Stimulated activated CD4-positive, alpha-beta T cell treated with anti-CD3 and anti-CD28 coated beads, Interleukin-2, amount 100 ng/mL, for 24 hours (primary cell): ENCODE results near the gene STEAP3.

Source experiments
- DNase-seq, 2 donors: peaks; one replicate each; pipeline ENCODE4 v3.0.0-alpha.2; 2020

Gene STEAP3

GRCh38 chr2:119201815-119202214 lies 21.8 kb upstream of the STEAP3 start:
- DNase-seq = no peak

GRCh38 chr2:119202610-119203310 lies 20.9 kb upstream of the STEAP3 start:
- no peak for DNase-seq

DNA sequence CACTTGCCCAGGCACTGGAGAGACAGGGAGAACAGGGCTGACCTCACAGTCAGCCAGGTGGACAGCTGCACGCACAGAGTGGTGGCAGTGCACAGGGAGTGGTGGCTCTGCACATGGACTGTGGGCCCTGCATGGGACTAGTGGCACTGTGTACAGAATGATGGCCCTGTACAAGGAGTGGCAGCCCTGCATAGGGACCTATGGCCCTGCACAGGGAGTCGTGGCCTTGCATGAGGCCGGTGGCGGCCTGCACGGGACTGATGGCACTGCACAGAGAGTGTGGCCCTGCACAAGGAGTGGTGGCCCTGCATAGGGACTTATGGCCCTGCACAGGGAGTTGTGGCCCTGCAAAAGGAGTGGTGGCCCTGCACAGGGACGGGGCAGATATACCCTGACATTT lies 19.1 kb upstream of the STEAP3 start:
- DNase-seq = no peak

DNA sequence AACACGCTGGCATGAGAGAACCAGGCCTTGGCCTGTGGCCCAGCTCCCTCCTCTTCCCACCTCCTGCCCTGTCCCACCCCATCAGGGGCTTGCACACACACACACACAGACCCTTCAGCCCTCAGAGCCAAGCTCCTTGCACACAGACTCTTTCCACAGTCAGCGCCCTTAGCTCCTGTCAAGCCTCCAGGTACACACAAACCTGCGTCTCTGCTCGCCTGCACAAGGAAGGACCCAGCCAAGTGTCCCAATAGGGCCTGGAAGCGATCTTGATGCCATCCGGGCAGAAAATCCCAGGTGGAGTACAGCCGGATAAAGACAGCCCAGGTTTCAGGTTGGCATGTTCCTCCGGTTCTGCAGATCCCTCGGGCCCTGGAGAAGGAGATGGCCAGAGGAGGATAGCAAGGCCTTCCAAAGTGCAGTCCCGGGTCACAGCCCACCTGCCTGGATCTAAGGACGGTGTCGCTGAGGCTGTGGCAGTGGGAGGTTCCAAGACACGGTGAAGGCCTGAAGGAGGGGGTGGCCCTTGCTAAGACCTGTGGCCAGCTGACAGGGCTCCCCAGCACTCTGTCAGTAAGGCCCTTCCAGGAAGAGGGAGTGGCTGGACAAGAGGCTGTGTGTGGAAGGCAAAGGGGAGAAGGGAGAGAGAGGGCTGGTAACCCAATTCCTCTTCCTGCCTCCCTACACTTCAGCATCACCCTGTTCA lies 18.5 kb upstream of the STEAP3 start:
- no peak for DNase-seq

DNA sequence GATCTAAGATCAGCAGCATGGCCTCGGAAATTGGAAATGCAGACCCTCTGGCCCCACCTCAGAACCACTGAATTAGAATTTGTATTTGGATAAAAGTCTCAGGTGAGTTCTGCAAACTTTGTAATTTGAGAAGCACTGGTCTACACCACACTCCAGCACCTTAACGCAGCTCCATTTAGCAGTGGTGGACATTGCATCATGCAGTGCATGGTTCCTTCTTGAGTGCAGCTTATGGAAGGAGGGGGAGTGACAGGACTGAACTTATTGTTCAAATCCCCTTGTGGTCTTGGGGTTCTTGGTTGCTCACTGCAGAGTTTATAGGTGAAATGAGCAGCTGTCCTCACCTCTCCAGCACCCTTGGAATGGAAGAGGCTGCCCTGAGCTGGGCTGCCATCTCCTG lies 17.4 kb upstream of the STEAP3 start:
- no peak for DNase-seq

DNA sequence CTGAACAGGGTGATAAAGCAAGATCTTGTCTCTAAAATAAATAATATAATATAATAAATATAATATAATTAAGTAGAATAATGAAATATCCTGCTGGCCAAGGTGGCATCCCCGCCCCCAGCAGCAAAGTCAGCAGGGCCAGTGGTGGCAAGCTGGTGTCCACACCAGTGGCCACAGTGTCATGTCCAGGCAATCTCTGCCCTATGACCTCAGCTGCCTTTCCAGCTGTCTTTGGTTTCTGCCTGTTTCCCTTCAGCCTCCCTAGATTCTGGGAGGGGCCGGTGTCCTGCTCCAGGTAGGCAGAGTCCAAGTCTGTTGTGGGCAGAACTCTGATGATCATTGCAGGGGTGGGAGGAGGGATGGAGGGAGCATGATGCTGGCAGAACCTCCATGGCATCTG lies 16.2 kb upstream of the STEAP3 start:
- no peak for DNase-seq

- DNase-seq = no peak
These were observed 14.8 kb upstream of the STEAP3 start for GRCh38 chr2:119208791-119209203.

- DNase-seq = no peak
These were observed 11.4 kb upstream of the STEAP3 start for GRCh38 chr2:119212139-119212800.

GRCh38 chr2:119214453-119215037 lies 9.1 kb upstream of the STEAP3 start:
- DNase-seq = no peak

DNA sequence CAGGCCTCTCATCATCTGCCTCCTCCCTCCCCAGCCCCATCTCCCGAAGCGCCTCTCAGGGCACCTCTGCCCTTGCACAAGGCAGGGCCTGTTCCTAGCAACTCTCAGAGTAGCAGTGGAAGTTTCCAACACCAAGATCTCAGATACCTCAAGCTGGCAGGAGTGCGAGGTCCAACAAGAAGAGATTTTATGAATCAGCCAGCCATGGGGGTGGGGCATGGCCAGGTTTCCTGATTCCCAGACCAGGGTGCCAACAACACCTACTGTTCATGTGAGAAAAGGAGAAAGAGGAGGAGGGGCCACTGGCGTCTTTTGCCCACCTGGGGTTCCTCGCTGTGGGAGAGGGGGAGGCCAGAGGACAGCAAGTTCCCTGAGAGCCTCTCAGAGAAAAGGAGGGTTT lies 6.6 kb upstream of the STEAP3 start:
- DNase-seq = no peak

GRCh38 chr2:119218478-119219064 lies 5.1 kb upstream of the STEAP3 start:
- DNase-seq = no peak

DNA sequence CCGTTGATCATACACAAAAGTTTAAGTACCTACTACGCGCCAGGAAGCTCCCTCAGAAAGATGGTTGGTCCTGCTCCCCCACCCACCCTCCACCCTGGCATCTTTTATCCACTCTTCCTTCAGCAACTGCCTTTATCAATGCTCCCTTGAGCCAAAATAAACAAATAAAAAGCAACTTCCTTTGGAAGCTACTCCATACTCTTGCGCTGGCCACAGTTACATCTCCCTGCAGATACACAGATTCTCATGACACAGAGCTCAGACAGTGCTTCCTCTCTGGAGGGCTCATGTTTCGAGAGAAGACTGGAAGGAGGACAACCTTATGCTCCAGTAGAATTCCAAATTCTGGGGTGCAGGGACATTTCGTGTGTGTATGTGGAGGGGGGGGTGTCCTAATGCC lies 3.8 kb upstream of the STEAP3 start:
- no peak for DNase-seq

GRCh38 chr2:119220720-119221301 lies 2.8 kb upstream of the STEAP3 start:
- DNase-seq = no peak

DNA sequence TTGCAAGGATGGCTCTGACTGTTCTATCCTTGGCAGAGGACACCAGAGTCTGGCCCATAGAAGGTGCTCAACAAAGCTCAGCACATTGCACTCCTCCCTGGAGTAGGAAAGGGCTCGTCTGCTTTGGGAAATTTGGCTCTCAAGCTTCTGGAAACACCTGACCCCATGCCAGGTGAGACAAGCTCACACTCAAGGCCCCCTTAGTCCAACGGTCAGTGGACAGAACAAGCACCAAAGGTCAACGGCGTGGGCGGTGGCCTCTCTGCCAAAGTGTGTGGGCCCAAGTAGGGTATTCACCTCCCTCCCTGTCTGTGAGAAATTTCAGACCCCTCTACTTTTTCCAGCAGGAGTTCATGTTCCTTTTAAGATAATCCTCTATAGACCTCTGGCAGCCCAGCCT lies 2.0 kb upstream of the STEAP3 start:
- no peak for DNase-seq

DNA sequence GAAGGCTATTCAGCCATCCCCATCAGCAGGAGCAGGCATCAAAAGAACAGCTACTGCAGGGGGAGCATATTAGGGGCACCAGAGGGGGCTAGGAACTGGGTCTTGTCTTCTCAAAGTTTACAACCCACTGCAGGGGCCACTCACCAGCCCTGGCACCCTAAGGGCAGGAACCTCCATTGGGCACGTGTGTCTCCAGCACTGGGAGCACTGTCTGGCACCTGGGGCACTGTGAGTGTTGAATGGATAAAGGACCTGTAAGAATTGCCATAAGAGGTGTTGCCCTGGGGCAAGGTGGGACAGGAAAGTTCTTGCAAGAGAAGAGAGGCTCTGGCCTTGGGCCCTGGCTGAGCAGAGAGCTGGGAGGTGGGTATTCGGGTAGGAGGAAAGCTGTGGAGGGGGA lies 1.4 kb upstream of the STEAP3 start:
- no peak for DNase-seq

DNA sequence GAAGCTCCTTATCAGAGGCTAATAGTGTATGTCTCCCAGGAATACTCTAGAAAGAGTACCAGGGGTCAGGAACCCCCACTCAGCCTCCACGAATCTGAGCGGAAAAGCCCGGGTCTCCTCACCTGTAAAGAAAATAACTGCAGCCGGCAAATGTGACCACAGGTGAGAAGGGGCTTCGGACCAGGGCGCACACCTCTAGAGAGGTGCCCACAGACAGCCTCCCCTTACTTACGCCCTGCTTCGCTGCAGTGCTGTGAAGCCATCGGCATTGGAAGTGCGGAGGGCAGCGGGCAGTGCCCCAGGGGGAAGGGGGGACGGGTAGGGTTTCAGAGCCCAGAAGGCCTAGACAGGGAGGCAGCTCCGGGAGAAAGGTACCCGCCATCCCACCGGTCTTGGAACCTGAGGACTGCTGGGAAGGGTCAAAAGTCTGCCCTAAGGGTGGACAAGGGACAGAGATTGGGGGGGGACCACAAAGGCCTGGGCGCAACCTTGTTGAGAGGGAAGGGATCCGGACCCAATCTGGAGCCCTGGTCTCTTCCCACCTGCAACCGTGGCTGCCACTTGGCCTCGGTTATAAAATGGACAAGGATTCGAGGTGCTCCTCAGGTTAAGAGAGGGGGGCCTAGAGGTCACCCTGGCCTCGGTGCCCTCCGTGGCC lies 642 bp upstream of the STEAP3 start:
- DNase-seq = no peak

- no peak for DNase-seq
These were observed 914 bp downstream of the STEAP3 start for GRCh38 chr2:119224391-119225104.

GRCh38 chr2:119225105-119225865 lies 1.7 kb downstream of the STEAP3 start:
- no peak for DNase-seq

DNA sequence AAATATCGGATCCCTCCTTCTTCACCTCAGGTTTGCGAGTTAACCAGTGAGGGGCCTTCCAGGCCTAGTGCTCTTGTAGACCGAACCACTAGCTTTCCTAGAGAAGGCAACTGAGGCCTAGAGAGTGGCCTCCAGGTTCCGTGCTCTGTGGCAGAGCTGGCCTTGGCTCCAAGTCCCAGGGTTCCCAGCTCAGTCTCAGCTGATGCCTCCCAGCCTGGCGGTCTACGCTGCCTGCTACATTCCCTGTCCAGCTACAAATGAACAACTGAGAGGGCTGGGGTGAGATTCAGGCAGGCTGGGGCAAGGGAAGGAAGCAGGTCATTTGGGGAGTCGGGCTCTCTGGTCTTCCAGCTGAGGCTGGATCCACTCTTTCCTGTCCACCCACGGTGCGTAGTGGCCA lies 2.3 kb downstream of the STEAP3 start:
- DNase-seq = no peak

GRCh38 chr2:119227346-119227745 lies 3.7 kb downstream of the STEAP3 start:
- DNase-seq = no peak

GRCh38 chr2:119228136-119228535 lies 4.5 kb downstream of the STEAP3 start:
- DNase-seq = no peak
